Fibroblast of pulmonary artery (primary cell): ENCODE results near the gene ALPK3.

Source experiments
- DNase-seq: peaks from one replicate; pipeline ENCODE4 v3.0.0-alpha.2; 2010; ENCODE audit warnings: low read depth
- H3K4me3 ChIP-seq: replicated peaks from 2 replicates; pipeline ENCODE4 v1.5.1; 2011; ENCODE audit warnings: low read depth, mild to moderate bottlenecking, control low read depth, low read length, moderate library complexity
- TF ChIP-seq, protein P1 (sequence below): IDR thresholded peaks from 2 replicates; pipeline ENCODE4 v1.5.1; 2011; ENCODE audit warnings: mild to moderate bottlenecking, control low read depth, low read length, inconsistent platforms; ENCODE audit errors: missing control alignments

Gene ALPK3

DNA sequence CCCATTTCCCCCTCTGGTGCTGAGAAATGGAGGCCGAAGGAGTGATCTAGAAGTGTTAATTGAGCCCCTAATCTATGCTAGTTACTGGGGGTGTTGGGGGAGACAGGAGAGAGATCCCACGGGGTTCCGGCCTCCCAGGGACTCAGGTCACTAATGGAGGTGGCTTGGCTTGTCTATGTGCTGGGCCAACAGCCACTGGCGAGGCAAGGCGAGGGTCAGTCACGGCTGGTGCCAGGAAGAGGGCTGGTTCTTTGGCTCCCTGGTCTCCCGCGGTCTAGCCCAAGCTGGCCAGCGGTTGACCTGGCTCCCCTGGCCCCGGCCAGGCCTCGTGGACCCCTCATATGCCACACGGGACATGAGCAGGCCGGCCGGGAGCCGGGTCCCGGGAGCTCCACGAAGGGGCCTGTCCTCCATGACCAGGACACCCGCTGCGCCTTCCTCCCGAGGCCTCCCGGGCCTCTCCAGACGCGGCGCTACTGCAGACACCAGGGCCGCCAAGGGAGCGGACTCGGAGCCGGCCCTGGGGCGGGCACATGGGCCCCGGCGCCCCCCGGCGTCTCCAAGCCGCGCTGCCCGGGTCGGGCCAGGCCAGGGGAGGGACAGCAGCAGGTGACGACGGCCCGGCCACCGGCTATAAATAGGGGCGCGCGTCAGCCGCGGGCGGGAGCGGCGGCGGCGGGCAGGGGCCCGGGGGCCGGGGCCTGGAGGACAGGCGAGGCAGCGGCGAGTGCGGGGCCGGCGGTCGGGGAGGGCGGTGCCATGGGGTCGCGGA lies at the start of gene ALPK3:
ALPK3 (plus strand) TSS at position 663 of the 772 bp plus-strand sequence; CDS start at position 760, 97 bp downstream.
- TF ChIP-seq, protein P1, sequence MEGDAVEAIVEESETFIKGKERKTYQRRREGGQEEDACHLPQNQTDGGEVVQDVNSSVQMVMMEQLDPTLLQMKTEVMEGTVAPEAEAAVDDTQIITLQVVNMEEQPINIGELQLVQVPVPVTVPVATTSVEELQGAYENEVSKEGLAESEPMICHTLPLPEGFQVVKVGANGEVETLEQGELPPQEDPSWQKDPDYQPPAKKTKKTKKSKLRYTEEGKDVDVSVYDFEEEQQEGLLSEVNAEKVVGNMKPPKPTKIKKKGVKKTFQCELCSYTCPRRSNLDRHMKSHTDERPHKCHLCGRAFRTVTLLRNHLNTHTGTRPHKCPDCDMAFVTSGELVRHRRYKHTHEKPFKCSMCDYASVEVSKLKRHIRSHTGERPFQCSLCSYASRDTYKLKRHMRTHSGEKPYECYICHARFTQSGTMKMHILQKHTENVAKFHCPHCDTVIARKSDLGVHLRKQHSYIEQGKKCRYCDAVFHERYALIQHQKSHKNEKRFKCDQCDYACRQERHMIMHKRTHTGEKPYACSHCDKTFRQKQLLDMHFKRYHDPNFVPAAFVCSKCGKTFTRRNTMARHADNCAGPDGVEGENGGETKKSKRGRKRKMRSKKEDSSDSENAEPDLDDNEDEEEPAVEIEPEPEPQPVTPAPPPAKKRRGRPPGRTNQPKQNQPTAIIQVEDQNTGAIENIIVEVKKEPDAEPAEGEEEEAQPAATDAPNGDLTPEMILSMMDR = no peak
- no peak within 1 kb of the TSS for H3K4me3 ChIP-seq

GRCh38 chr15:84772031-84772430 lies 45.1 kb upstream of the ALPK3 start:
- DNase-seq = no peak
- TF ChIP-seq, protein P1 = no peak
- no peak overlapping the region for H3K4me3 ChIP-seq

More for the DNA sequence above, at the start of gene ALPK3:
- DNase-seq = no peak

- DNase-seq = peak; percentile 58
- H3K4me3 ChIP-seq = no peak overlapping the region
- TF ChIP-seq, protein P1 = no peak
These were observed 44.7 kb upstream of the ALPK3 start for GRCh38 chr15:84772467-84772866.

DNA sequence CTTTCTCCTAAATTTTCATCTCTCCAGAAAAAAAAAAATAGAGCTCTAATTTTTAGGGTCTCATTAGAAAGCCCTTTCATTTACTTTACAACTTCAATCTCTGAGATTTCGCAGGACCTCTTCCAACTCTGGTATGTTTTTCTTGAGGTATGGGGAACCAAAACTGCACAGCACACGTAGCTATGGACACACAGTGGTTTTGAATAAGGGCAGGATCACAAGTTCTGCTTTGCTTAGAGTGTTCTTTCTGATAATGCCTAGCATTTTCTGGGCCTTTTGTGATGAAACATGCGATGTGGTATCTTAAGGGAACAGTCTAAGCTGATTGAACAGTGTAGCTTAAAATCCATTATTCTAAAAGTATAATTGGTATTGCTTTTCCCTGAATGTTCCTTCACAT lies 43.4 kb upstream of the ALPK3 start:
- TF ChIP-seq, protein P1 = no peak
- H3K4me3 ChIP-seq = no peak overlapping the region
- DNase-seq = no peak

DNA sequence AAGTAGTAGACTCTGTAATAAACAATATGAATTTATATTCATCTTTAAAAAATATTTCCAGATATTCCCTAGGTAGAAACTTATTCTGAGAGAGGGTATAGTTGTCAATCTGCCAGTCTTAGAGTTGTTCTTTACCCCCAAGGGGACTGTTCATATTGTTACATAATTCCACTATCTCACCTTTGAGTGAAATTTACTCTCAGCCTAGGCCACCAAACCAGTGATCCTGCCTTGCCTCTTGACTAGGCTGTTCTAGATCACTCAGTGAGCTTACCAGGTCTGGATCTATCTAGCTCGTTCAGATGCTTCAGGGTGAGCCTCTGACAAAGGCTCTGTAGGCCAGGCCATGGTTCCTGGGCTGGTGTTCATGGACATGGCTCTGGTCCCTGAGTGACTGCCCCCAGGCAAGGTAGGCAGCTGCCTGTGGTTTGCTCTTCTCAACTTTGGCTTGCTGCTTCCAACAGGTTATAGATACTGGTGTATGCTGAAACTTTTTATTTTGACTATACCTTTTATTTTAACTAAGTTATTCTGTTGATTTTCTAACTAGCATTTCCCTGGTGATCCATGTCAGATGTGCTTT lies 41.2 kb upstream of the ALPK3 start:
- TF ChIP-seq, protein P1 = no peak
- no peak overlapping the region for H3K4me3 ChIP-seq

DNA sequence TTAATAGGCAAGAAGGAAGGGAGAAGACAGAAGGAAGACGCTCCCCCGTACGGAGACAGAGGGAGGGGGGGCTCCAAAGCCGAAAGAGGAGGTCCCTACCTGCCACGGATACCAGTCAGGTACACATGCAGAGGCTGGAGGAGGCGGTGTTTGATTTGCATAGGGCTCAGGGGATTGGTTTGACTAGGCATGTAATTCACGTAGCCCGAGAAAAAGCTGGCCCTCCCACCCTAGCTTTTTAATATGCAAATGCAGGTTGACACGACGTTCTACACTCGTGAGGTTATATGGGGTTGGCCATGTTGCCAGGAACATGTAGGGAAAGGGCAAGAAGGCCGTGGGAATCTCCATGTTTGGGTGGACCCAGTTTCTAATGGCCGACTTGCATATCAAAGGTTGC lies 39.0 kb upstream of the ALPK3 start:
- DNase-seq = no peak
- TF ChIP-seq, protein P1 = no peak

More for the DNA sequence above, 41.2 kb upstream of the ALPK3 start:
- no peak for DNase-seq

More for the DNA sequence above, 39.0 kb upstream of the ALPK3 start:
- H3K4me3 ChIP-seq = no peak overlapping the region
